ENCODE measurements around the gene IGFL4.

IGFL4 gene

DNA sequence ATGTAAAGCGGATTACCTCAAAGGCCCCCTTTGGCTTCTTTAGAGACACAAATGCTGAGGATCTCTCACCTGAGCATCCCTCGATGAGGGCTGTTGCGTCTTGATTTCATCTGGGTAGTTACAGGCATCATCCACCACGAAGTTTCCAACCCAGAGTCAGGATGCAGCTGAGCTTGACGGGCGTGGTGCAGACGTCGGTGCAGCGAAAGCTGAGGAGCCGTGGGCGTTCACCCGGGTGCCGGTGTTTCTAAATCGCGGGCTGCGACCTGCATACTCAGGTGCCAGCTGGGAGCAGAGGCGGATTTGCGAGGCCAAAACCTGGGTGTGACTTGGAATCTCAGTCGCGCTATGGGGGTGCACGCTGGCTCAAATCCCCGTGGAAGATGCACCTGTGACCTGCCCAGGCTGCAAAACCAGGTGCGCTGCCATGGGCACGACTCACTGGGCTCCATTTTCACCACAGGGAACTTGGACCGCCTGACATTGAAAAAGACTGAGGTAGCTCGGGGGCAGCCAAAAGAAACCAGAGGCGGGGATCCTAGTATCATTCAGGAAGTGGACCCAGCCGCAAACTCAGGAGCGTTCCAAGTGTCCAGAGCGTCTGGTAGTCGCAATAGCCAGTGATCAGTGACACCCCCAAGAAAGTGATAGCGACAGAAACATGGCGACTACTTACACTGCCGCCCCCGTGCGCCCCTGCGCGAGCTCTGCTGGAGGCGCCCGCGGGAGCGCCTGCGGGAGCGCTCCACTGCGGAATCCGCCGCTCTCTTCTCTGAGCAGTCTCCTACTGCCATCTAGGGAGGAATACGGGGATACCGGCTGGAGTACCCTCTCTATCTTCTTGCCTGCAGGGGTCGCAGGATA, 36.4 kb upstream of the IGFL4 start:
- H3K27ac ChIP-seq (ENCODE audit: low read length), result no peak overlapping the region
- peaks cover 0 to 4% of the 10 kb centered on the region in 2 donors for H3K9me3 ChIP-seq (ENCODE audit: control insufficient read depth in 1 of 2, low read length in 2 of 2)
- peak overlapping the region in 1 of 2 donors; percentile 42 for H3K4me3 ChIP-seq (ENCODE audit: low read depth in 1 of 2, low read length in 2 of 2)
- H3K27me3 ChIP-seq (ENCODE audit: low read depth, low read length), result peaks cover 24% of the 10 kb centered on the region
- H3K4me1 ChIP-seq (ENCODE audit: control insufficient read depth in 1 of 2, insufficient read depth in 2 of 2, low read length in 2 of 2), result peaks cover 0 to 14% of the 10 kb centered on the region in 2 donors
- H3K36me3 ChIP-seq (ENCODE audit: control insufficient read depth in 1 of 2, insufficient read depth in 2 of 2, low read length in 2 of 2), result no peaks in the 10 kb centered on the region

DNA sequence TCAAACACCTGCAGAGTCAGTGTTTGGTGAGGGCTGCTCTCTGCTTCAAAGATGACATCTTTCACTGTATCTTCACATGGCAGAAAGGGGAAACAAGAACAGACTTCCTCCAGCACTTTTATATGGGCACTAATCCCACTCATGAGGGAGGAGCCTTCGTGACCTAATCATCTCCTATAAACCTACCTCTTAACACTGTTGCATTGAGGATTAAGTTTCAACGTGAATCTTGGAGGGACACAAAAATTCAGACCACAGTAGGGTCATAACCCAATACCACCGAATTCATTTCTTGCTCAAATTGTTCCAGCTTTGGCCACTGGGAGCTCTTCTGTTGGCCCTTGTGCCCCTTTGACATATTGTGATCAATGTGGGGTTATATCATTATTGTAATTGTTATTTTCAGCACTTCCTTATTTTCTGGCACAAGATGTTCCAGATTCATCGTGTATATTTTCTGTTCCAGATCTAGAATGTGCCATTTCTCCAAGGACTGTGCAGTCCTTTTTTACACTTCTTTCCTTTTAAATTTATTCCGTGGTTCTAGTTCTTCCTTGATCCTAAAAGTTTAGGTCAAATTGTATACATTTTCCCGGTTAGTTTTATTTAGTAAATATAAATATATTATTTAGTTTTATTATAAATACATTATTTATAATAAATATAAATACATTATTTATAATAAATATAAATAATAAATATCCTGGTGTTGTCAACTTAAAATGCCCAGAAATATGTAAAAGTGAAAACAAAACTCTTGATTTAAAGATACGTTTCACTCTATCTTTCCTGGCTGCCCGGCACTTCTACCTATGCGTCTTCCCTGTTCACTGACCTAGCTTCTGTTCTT, 35.5 kb upstream of the IGFL4 start:
- peaks cover 0 to 14% of the 10 kb centered on the region in 2 donors for H3K4me1 ChIP-seq (ENCODE audit: control insufficient read depth in 1 of 2, insufficient read depth in 2 of 2, low read length in 2 of 2)
- no peaks in the 10 kb centered on the region for H3K36me3 ChIP-seq (ENCODE audit: control insufficient read depth in 1 of 2, insufficient read depth in 2 of 2, low read length in 2 of 2)
- H3K9me3 ChIP-seq (ENCODE audit: control insufficient read depth in 1 of 2, low read length in 2 of 2), result peaks cover 0 to 4% of the 10 kb centered on the region in 2 donors
- H3K27me3 ChIP-seq (ENCODE audit: low read depth, low read length), result peaks cover 24% of the 10 kb centered on the region
- no peak overlapping the region for H3K27ac ChIP-seq (ENCODE audit: low read length)
- no peak overlapping the region for H3K4me3 ChIP-seq (ENCODE audit: low read depth in 1 of 2, low read length in 2 of 2)

DNA sequence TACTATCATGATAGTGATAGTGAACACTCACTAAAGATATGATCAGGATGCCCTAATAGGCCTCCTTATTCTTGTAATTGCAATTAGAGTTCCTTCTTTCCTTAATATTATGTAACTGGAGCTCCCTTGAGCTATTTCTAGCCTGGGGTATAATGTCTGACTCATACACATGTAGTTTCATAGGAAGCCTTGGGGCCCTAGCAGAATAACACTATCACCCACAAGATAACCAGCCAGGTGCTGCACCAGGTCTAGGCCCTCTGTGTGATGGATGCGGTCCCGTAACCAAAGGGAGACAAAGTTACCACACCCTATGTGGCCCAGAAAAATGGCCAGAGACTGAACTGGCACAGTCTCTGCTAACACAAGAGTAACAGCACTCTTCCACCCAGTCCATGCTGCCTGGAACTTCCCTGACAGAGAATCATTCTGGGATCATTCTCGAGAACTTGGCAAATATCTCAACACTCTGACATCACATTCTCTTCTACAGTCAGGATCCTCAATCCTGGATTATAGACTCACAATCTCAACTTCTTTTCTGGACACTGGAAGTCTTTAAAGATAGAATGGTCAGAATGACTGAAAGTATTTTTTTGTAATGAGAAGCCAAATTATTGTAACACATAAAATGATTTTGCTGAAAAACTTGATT, 32.6 kb upstream of the IGFL4 start:
- H3K27ac ChIP-seq (ENCODE audit: low read length), result no peak overlapping the region
- H3K36me3 ChIP-seq (ENCODE audit: control insufficient read depth in 1 of 2, insufficient read depth in 2 of 2, low read length in 2 of 2), result no peaks in the 10 kb centered on the region
- peaks cover 20% of the 10 kb centered on the region for H3K27me3 ChIP-seq (ENCODE audit: low read depth, low read length)
- no peak overlapping the region for H3K4me3 ChIP-seq (ENCODE audit: low read depth in 1 of 2, low read length in 2 of 2)
- H3K9me3 ChIP-seq (ENCODE audit: control insufficient read depth in 1 of 2, low read length in 2 of 2), result no peaks in the 10 kb centered on the region
- peaks cover 0 to 11% of the 10 kb centered on the region in 2 donors for H3K4me1 ChIP-seq (ENCODE audit: control insufficient read depth in 1 of 2, insufficient read depth in 2 of 2, low read length in 2 of 2)

DNA sequence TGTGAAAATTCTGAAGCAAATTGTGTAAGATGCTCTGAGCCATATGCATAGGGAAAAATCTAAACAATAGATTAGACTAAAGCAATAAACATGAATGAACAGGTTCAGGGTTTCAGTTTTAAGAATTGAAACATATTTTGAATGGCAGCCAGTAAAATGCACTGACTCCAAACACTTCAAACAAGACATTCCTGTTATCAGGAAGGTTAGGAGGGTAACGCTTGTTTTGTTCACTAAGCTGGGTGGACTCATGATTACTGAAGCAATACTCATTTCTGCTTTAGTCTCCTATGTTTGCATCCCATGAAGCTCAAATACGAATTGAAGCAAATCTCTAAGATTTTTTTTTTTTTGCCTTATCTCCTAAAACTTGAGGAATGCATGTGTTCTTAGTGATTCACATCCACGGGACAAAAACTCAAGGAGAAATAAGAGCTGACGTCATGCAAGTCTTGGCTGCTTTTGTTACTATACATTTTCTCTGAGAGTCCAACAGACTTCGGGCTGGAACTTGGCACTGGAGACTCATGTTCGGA, 29.1 kb upstream of the IGFL4 start:
- no peak overlapping the region for H3K4me3 ChIP-seq (ENCODE audit: low read depth in 1 of 2, low read length in 2 of 2)
- peaks cover 9% of the 10 kb centered on the region for H3K27me3 ChIP-seq (ENCODE audit: low read depth, low read length)
- H3K36me3 ChIP-seq (ENCODE audit: control insufficient read depth in 1 of 2, insufficient read depth in 2 of 2, low read length in 2 of 2), result no peaks in the 10 kb centered on the region
- no peaks in the 10 kb centered on the region for H3K4me1 ChIP-seq (ENCODE audit: control insufficient read depth in 1 of 2, insufficient read depth in 2 of 2, low read length in 2 of 2)
- H3K9me3 ChIP-seq (ENCODE audit: control insufficient read depth in 1 of 2, low read length in 2 of 2), result no peaks in the 10 kb centered on the region
- no peak overlapping the region for H3K27ac ChIP-seq (ENCODE audit: low read length)

DNA sequence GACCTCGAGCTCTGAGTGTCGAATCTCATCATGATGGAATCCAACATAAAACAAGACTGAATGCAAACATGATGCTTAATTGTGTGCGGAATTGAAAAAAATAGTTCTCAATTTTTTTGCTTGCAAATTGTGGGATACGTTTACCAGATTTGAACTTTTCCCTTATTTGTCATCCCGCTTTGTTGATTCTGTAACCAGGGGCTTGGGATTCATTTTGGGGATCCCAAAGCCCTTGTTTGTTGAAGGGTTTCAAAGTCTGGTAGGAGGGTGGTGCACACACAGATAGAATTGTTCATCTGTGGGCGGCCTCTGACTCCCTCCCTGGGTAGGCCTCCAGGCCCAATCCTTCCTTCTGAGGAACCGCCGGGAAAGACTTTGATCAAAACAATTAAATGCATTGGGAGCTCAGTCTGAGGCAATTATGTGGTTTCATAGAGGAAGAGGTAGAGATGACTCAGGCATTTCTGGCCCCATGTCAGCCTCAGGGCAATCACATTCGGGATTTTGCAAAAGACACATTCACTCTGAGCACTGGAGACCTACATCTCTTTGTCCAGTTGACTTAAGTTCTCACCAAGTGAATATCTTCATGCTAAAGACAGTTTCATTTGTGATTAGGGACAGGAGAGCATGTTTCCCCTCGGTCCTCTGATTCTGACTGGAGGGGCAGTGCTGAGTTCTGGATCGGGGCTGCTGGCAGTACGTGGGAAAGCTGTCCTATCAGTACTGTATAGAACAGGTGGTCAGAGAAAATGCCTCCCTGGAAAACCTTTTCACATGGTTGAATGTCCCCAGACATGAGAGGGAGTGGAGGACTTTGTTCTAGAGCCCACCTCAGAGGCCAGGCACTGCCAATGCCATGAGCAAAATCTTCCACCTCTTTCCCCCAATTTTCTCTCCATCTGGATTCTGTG, 27.8 kb upstream of the IGFL4 start:
- H3K4me1 ChIP-seq (ENCODE audit: control insufficient read depth in 1 of 2, insufficient read depth in 2 of 2, low read length in 2 of 2), result no peaks in the 10 kb centered on the region
- H3K27me3 ChIP-seq (ENCODE audit: low read depth, low read length), result peaks cover 9% of the 10 kb centered on the region
- H3K9me3 ChIP-seq (ENCODE audit: control insufficient read depth in 1 of 2, low read length in 2 of 2), result no peaks in the 10 kb centered on the region
- no peak overlapping the region for H3K4me3 ChIP-seq (ENCODE audit: low read depth in 1 of 2, low read length in 2 of 2)
- H3K36me3 ChIP-seq (ENCODE audit: control insufficient read depth in 1 of 2, insufficient read depth in 2 of 2, low read length in 2 of 2), result no peaks in the 10 kb centered on the region
- no peak overlapping the region for H3K27ac ChIP-seq (ENCODE audit: low read length)

DNA sequence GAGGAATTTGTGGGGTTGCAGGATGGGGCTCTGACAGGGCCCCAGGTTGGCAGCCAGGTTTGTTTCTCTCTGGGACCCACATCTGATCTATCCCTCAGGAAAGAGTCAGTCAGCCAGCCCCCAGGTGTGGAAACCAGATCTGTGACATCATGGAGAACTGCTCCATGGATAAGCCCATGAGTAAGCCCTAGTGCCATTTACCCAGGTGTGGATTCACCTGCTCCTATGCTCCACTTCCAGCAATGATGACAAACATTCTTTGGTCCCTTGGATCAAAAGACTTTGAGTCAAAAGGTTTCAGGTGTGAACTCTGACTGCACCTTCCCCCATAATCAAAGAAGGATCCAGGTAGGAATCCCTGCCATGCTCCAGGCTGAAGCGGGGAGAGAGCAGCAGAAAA, 26.9 kb upstream of the IGFL4 start:
- Histone ChIP-seq H3K4me1 (ENCODE audit: control insufficient read depth in 1 of 2, insufficient read depth in 2 of 2, low read length in 2 of 2) (no peaks in the 10 kb centered on the region), H3K36me3 (ENCODE audit: control insufficient read depth in 1 of 2, insufficient read depth in 2 of 2, low read length in 2 of 2) (no peaks in the 10 kb centered on the region), H3K4me3 (ENCODE audit: low read depth in 1 of 2, low read length in 2 of 2) (no peak overlapping the region), H3K27ac (ENCODE audit: low read length) (no peak overlapping the region), H3K9me3 (ENCODE audit: control insufficient read depth in 1 of 2, low read length in 2 of 2) (no peaks in the 10 kb centered on the region), H3K27me3 (ENCODE audit: low read depth, low read length) (peaks cover 9% of the 10 kb centered on the region)

DNA sequence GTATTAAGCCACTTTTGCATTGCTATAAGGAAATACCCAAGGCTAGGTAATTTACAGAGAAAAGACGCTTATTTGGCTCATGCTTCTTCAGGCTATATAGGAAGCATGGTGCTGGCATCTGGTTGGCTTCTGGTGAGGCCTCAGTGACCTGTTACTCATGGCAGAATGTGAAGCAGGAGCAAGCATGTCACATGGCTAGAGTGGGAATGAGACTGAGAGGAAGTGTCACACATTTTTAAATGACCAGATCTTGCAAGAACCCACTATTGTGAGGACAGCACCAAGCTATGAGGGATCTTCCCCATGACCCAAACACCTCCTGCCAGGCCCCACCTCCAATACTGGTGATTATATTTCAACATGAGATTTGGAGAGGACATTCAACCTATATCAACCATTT, 25.7 kb upstream of the IGFL4 start:
- no peaks in the 10 kb centered on the region for H3K9me3 ChIP-seq (ENCODE audit: control insufficient read depth in 1 of 2, low read length in 2 of 2)
- no peak overlapping the region for H3K27ac ChIP-seq (ENCODE audit: low read length)
- H3K4me3 ChIP-seq (ENCODE audit: low read depth in 1 of 2, low read length in 2 of 2), result no peak overlapping the region
- H3K27me3 ChIP-seq (ENCODE audit: low read depth, low read length), result peaks cover 9% of the 10 kb centered on the region
- no peaks in the 10 kb centered on the region for H3K4me1 ChIP-seq (ENCODE audit: control insufficient read depth in 1 of 2, insufficient read depth in 2 of 2, low read length in 2 of 2)
- H3K36me3 ChIP-seq (ENCODE audit: control insufficient read depth in 1 of 2, insufficient read depth in 2 of 2, low read length in 2 of 2), result no peaks in the 10 kb centered on the region

DNA sequence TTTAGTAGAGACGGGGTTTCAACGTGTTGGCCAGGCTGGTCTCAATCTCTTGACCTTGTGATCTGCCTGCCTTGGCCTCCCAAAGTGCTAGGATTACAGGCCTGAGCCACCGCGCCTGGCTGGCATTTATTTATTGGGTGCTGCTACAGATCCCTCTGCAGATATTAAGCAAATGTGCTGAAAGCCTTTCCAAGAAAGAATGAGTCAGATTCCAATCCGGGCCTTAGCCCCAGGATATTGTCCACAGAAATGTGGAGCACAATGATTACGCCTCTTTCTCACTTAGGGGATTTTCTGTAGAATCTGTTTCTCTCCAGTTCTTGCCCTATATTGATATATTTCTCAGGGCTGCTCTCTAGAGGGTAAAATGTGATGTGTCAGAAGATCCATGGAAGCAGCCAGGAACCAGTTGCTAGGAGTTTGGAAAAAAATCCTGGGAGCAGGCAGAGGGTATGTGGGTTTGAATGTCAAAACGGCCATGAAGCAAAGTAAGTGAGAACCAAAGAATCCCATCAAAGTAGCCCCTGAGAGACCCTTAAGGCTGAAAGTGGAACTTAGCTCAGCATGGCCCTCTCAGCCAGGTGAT, 24.8 kb upstream of the IGFL4 start:
- Histone ChIP-seq H3K27ac (ENCODE audit: low read length) (no peak overlapping the region), H3K9me3 (ENCODE audit: control insufficient read depth in 1 of 2, low read length in 2 of 2) (no peaks in the 10 kb centered on the region), H3K4me1 (ENCODE audit: control insufficient read depth in 1 of 2, insufficient read depth in 2 of 2, low read length in 2 of 2) (no peaks in the 10 kb centered on the region), H3K27me3 (ENCODE audit: low read depth, low read length) (peaks cover 5% of the 10 kb centered on the region), H3K36me3 (ENCODE audit: control insufficient read depth in 1 of 2, insufficient read depth in 2 of 2, low read length in 2 of 2) (no peaks in the 10 kb centered on the region), H3K4me3 (ENCODE audit: low read depth in 1 of 2, low read length in 2 of 2) (no peak overlapping the region)

DNA sequence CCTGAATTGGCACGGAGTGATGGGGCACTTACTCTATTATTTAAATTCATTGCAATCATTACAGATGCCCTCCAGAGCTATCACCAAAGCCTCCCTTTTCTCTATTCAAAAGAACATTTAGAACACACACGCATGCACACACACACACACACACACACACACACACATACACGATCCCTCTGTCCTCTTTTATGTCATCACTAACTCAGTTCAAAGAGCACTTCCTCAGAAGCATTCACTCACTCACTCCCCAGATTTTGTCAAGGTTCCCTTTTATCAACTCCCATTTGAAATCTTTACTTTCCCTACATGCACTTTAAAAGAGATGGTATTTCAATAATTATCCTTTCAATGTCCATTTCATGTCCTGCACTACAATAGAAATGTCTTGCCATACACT, 22.4 kb upstream of the IGFL4 start:
- Histone ChIP-seq H3K27me3 (ENCODE audit: low read depth, low read length) (peaks cover 8% of the 10 kb centered on the region), H3K4me3 (ENCODE audit: low read depth in 1 of 2, low read length in 2 of 2) (no peak overlapping the region), H3K36me3 (ENCODE audit: control insufficient read depth in 1 of 2, insufficient read depth in 2 of 2, low read length in 2 of 2) (no peaks in the 10 kb centered on the region), H3K27ac (ENCODE audit: low read length) (no peak overlapping the region), H3K9me3 (ENCODE audit: control insufficient read depth in 1 of 2, low read length in 2 of 2) (no peaks in the 10 kb centered on the region), H3K4me1 (ENCODE audit: control insufficient read depth in 1 of 2, insufficient read depth in 2 of 2, low read length in 2 of 2) (no peaks in the 10 kb centered on the region)

DNA sequence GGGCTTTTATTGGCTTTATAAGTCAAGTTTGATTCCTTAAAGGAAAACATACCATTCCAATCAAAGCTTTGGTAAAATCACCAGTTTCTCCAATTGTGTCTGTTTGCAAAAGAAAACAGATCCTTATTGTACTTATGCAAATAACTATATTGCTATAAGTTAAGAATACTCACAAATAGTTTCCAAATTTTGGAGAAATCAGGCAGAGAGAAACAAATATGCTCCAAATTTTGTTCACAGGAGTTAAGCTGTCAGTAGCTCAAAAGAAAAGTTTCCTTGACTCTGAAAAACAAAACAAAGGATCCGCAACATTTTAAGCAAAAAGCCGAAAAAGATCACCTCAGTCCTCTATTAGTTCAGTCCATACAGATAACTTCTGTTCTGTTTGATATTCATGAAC, 19.2 kb upstream of the IGFL4 start:
- Histone ChIP-seq H3K36me3 (ENCODE audit: control insufficient read depth in 1 of 2, insufficient read depth in 2 of 2, low read length in 2 of 2) (no peaks in the 10 kb centered on the region), H3K27me3 (ENCODE audit: low read depth, low read length) (peaks cover 3% of the 10 kb centered on the region), H3K4me3 (ENCODE audit: low read depth in 1 of 2, low read length in 2 of 2) (no peak overlapping the region), H3K27ac (ENCODE audit: low read length) (no peak overlapping the region), H3K9me3 (ENCODE audit: control insufficient read depth in 1 of 2, low read length in 2 of 2) (no peaks in the 10 kb centered on the region), H3K4me1 (ENCODE audit: control insufficient read depth in 1 of 2, insufficient read depth in 2 of 2, low read length in 2 of 2) (no peaks in the 10 kb centered on the region)

Data from muscle layer of duodenum (tissue), 2 donors.